ENCODE data around the gene CRTC3.
A peak's percentile ranks its signal among the peaks of the same experiment; 100 is the strongest.

The CRTC3 gene

DNA sequence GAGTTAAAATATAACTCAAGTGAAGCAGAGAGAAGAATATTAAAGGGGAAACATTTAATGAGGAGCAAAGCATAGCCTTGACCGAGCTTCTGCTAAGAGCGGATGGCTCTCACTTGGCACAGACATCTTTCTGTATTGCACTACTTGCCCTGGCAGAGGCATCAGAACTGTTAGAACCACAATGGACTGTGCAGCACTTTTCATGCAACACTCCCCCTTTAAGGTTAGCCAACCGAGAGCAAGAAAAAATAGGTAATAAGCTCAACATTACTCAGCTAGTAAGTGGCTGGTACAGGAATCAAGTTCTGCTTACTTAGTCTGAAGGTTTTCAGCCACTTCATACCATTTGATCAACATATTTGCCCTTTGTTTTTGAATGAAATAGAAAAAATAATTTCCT is 33.7 kb downstream of the CRTC3 start:
- no peak for DNase-seq (ENCODE audit: low spot score)

DNA sequence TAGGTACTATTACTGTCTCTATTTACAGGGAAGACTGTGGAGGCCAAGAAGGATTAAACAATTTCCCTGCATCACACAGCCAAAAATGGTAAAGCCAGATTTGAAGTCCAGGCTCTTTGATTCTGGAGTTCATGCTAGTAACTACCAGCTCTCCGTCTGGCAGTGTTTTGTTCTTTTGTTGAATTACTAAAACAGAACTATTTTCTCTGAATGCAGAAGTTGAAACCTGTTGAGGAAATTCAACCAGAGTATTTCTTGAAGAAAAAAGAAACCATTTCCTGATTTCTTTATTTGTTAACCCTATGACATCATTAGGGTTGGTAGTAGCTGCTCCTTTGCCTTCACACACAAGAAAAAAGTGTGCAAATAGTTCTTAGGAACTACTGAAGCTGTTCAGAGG is 34.3 kb downstream of the CRTC3 start:
- peak; percentile 24 for DNase-seq (ENCODE audit: low spot score)

DNA sequence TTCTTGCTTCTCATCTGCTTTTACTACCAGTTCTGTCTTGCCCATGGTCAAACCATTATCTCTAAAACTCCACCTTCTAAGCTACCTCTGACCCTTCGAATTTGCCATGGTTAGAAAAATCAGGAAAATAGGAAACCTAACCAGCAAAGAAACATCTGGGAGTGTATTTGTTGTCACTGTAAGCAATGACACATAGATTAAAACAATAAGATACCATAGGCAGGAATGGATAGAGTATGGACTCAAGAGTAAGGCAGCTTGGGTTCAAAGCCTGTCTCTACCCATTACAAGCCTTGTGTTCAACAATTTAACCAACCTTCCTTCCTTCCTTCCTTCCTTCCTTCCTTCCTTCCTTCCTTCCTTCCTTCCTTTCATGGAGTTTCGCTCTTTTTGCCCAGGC is 34.9 kb downstream of the CRTC3 start:
- DNase-seq (ENCODE audit: low spot score): no peak

DNA sequence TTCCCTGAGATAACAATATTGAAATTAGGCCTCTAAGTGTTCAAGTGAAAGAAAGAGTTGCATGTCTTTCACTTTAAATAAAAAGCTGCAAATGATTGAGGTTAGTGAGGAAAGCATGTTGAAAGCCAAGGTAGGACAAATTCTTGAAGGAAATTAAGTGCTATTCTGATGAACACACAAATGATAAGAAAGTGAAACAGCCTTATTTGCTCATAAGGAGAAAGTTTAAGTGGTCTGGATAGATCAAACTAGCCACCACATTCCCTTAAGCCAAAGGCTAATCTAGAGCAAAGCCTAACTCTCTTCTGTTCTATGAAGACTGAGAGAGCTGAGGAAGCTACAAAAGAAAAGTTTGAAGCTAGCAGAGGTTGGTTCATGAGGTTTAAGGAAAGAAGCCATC is 36.1 kb downstream of the CRTC3 start:
- DNase-seq (ENCODE audit: low spot score): no peak

DNA sequence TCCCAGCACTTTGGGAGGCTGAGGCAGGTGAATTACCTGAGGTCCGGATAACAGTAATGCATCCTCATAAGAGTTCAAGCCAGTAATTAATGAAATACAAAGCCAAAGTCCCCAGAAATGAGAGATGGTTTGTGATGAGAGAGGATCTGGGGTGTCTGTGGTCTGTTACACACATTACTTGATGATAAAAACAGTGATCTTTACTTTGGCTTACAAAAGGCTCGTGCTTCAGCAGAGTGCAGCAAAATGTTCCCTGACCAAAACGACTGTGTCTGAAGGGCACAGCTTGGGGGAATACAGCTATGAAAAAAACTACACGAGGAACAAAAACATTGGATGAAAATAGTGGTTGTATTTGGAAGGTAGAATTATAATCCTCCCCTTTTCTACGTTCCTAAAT is 40.9 kb downstream of the CRTC3 start:
- no peak for DNase-seq (ENCODE audit: low spot score)

DNA sequence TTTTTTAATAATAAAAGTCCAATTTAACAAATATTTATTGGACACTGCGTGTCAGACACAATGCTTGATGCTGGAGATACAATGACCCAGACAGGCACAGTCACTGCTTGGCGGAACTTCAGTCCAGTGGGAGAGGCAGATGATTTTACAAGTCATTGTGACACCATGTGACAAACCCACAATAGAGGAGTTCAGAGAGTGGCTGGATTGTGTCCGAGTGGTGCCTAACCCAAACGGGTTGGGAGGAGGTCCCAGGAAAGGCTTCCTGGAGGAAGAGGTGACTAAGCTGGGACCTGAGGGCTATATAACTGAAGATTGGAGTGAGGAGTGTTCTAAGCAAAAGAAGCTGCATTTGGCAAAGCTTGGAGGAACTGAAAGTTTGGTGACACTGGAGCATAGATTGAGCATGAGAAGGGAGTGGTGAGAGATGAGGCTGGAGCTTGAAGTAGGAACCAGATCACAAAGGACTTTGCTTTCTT is 41.4 kb downstream of the CRTC3 start:
- no peak for DNase-seq (ENCODE audit: low spot score)

DNA sequence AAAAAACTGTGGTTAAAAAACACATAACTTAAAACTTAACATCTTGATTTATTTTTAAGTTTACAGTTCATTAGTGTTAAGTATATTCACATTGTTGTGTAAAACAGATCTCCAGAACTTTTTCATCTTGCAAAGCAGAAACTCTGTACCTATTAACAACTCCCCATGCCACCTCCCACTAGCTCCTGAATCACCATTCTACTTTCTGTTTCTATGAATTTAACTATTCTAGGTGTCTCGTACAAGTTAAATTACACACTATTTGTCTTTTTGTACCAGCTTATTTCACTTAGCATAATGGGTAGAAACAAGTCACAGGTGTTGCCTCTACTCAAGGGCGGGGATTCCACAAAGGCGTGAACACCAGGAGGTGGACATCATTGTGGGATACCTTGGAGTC is 43.2 kb downstream of the CRTC3 start:
- no peak for DNase-seq (ENCODE audit: low spot score)

DNA sequence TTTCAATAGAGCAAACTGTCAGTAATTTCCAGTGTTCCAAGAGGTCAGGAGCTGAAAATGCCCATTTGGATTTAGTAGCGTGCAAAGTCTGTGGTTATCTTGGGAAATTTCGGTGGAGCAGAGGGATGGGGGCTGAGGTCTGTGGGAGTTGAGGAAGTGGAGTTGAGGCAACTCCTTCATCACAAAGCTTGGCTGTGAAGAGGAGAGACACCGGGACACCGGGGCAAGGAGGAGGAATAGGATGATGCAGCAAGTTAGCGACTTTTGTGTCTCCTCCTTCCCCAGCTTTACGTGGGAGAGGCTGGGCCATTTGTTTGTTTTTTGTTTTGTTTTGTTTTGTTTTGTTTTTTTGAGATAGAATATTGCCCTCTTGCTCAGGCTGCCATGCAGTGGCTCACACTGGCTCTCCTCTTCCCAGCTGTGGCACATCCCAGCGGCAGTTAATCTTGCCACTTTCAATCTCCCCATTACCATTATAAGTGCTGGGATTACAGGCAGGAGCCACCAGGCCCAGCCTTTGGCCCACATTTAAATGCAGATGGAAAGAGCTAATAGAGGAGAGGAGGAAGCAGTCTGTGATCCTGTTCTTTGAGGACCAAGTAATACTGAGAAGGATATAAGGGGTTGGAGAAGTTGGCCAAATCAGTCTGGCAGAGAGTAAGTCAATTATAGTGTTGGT is 47.1 kb downstream of the CRTC3 start:
- no peak for DNase-seq (ENCODE audit: low spot score)

DNA sequence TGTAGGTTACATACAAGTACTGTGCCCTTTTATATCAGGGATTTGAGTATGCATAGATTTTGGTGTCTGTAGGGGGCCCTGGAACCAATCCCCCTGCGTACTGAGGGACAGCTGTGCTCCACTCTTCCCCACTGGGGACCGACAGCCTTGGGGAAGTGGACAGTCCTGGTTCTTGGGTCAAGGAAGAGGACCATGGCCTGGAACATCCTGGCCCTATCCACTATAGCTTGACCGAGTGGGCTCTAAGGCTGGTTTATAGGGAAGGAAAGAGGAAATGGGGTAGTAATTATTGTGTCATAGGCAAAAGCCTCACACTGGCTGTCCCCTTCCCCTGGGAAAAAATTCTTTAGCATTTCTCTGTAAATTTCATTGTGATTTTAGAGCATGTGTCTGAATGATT is 49.5 kb downstream of the CRTC3 start:
- DNase-seq (ENCODE audit: low spot score): no peak

DNA sequence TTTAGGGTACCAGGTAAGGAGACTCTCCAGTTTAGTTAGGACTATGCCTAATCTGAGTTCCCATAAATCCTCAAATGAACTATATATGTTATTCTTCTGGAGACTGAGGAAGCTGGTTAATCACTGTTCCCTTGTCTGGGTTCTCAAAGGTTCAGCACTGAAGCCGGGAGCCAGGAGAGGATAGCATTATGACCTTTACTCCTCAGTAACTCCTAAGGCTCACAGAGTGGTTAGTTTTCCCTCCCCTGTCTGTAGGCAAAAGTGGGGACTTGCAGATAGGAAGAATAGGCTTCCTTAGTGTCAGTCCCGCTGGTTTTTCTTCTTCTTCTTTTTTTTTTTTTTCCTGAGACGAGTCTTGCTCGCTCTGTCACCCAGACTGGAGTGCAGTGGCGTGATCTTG is 50.4 kb downstream of the CRTC3 start:
- no peak for DNase-seq (ENCODE audit: low spot score)

DNA sequence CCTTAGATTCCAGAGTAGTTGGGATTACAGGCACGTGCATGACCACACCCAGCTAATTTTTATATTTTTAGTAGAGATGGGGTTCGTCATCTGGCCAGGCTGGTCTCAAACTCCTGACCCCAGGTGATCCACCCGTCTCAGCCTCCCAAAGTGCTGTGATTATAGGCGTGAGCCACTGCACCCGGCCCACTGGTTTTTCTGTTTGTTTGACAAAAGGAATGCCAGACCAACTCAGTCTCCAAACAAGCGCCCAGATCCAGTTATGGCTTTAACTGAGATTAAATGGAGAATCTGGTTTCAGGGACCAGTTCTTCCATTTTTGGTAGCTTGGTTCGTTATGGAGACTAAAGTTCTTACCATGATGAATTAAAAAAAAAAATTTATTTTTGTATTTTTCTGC is 50.8 kb downstream of the CRTC3 start:
- no peak for DNase-seq (ENCODE audit: low spot score)

DNA sequence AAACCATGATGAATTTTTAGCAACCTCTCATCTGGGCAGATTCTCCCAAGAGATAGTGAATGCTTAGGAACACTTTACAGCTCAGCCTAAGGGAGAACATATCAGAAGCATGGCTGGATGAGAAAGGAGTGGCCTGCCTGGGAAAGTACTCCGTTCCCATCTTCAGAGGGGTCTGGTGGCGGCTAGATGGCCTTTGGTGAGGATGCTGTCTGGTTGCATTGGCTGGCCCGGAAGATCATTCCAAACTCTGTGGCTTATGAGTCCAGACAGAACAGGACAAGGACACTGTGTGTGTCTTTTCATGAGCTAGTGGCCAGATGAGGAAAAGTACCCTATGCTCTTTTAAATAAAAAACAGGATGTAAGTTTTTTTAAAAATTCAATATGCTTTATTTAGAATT is 51.2 kb downstream of the CRTC3 start:
- DNase-seq (ENCODE audit: low spot score): no peak

DNA sequence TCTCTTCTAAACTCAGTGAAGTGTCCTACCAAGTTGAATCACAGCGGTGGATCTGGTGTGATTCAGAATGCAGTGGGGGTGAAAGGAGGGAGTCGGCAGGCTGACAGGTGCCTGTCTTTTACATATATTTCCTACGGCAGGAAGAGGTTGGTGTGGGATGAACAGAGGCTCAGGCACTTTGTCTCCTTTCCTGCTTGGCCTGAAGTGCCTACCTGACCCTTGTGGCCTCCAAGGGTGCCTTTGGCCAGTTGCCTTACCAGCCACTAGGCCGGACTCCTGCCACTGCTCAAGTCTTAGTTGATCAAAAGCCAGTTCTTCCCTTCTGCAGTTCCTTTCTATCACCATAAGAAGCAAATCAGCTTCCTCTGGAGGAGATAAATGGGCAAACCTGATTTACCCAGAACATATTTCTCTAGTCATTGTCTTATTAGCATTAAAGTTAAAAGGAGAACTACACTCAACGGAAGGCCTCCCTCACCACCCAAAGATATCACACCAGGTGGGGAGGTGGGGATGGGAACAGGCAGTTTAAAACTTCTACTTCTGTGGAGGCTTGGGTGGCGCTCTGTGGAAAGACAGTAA is 52.1 kb downstream of the CRTC3 start:
- no peak for DNase-seq (ENCODE audit: low spot score)

DNA sequence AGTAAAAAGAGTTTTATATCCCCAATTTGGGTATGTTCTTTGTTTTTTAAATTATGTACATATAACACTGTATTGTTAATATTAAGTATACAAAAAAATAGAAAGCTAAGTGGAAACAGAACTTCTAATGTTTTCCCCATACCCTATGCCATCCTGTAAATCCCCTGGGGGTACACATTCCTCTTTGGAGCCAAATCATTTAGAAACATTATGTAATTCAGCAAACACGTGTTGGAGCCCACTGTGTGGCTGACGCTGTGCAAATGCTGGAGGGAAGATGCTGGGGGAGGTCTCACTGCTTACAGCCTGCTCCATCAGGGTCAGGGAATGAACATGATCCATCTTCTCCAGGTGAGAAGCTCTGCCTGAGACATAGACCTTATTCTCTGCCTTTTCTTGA is 52.8 kb downstream of the CRTC3 start:
- DNase-seq (ENCODE audit: low spot score): no peak

DNA sequence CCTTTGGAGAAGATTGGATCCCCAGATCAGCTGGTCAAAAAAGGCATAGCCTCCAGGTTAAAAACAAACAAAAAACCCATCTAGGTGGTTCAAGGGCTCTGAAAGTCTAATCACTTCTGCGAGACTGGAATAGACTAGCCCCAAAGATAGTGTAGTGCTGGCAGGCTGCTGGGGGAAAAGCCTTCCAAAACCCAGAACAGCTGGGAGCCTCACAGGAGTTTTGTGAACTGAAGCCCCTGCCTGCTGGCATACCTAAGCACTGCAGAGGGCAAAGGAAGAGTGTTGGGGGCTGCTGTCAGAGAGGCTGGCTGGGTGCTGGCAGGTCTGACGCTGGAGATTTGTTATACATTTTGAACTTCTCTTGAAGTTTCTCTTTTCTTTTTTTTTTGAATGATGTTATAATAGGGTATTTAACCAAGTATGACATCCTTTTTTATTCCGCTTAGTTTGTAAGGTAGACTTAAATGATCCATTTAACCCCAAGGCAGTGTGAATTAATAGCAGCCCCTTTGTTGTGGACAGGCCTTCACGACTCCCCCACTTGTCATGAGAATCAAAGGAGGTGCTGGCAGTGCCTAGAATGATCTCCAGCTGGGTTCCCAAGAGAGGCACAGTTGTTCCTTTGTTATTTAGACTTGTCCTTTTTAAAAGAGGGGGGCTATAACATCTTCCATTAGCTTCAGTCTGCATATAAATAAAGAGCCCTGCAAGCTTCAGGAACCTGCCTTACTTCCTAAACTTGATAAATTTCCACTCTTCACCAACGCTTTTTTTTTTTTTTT is 53.9 kb downstream of the CRTC3 start:
- DNase-seq (ENCODE audit: low spot score): no peak

DNA sequence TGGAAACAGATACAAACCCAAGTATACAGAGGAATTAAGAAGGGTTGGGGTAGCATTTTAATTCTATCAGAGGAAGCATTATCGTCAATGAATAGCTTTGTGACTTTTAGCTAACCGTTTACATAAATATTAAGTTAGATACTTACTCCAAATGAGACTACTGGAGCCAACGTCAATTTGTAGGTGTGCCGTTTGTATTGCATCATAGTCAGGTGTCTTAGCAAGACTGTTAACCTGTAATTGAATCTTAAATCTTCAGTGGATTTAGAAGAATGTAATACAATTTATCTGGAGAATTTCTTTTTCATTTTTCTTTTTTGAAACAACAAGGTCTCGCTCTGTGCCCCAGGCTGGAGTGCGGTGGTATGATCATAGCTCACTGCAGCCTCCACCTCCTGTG is 55.1 kb downstream of the CRTC3 start:
- DNase-seq (ENCODE audit: low spot score): no peak

DNA sequence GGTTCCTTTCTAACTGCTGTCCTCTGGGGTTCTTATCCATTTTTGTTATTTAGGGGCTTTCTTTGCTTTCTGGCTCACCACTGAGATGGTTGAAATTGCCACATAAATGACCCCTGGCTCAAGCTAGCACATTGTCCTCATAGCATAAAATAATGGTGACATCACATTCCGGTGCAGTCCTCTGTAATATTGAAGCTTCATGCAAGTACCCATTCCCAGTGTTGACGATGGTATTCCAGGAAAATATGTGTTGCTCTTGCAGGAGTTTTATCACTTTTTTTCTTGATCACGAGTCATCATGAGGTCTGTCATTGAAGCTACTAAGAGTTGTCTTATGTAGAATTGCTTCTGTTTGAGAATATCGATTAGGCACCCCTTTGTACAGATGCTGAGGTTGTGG is 56.1 kb downstream of the CRTC3 start:
- DNase-seq (ENCODE audit: low spot score): no peak

DNA sequence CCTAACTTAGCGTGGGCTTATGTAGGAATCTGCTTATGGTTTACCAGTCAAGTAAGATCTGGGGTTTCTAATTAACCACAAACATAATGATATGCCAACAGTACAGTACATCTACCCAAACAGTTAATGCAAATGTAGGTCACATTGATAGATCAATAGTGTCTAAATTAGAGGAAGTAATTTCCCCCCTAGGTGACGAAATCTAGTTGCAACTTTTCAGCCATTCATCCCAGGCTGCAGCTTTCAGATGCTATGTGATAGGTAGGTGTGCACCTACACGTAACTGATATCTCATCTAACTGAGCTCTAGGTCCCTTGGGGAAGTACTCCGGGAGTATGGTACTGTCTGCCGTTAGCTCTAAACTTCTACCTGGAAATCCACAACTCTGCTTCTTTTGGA is 57.2 kb downstream of the CRTC3 start:
- no peak for DNase-seq (ENCODE audit: low spot score)

DNA sequence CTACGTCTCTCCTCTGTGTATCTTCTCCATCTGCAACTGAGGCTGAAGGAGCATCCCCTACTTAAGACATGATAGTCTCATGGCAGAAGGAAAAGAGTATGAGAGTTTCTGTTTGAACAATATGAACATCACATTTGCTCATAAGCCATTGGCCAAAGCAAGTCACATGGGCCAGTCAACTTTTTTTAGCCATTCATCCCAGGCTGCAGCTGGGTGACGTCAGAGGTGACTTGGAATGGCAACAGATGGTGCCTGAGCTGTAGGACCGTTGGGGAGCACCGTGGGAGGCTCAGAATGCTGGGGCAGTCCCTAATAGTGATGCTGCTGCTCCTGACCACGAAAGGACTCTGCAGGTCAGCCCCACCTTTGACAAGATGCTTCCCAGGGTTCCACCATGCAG is 58.7 kb downstream of the CRTC3 start:
- no peak for DNase-seq (ENCODE audit: low spot score)

DNA sequence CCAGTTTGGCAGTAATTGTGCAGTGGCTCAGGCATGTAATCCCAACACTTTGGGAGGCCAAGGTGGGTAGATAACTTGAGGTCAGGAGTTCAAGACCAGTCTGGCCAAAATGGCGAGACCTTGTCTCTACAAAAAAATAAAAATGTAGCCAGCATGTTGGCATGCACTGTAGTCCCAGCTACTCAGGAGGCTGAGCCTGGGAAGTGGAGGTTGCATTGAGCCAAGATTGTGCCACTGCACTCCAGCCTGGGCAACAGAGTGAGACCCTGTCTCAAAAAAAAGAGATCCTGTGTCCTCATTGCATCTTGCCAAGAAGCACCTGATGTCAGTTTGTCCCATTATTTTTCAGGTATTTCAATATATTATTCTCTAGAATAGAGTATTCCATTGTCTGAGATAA is 61.8 kb downstream of the CRTC3 start:
- no peak for DNase-seq (ENCODE audit: low spot score)

DNA sequence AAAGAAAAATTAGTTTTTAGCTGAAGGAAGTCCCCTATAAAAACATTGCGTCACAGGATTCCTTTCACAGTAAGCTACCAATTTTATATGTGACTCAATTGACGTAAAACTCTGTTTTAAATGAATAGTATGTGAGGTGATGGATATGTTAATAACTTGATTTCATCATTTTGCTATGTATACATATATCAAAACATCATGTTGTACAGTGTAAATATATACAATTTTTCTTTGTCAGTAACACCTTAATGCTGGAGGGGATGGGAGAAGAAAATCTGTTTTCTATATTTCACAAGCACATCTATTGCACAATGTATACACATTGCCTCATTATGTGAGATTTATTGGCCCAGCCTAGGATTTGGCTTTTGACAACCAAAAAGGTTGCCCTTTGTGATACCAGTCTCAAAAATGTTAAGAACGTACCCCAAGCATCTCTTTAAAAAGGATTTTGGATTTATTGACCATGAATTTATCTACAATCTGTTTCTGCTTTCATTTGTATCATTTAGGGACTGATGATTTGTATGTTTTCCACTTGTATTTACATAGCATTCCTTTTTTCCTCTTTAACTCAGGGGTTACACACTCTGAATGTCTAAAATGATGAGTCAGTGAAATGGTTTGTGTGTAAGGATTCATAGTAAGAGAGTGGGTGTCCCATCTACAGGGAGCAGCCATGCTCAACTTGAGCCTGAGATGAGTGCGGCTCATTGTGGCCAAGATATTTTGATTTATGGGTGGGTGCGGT is 62.6 kb downstream of the CRTC3 start:
- no peak for DNase-seq (ENCODE audit: low spot score)

DNA sequence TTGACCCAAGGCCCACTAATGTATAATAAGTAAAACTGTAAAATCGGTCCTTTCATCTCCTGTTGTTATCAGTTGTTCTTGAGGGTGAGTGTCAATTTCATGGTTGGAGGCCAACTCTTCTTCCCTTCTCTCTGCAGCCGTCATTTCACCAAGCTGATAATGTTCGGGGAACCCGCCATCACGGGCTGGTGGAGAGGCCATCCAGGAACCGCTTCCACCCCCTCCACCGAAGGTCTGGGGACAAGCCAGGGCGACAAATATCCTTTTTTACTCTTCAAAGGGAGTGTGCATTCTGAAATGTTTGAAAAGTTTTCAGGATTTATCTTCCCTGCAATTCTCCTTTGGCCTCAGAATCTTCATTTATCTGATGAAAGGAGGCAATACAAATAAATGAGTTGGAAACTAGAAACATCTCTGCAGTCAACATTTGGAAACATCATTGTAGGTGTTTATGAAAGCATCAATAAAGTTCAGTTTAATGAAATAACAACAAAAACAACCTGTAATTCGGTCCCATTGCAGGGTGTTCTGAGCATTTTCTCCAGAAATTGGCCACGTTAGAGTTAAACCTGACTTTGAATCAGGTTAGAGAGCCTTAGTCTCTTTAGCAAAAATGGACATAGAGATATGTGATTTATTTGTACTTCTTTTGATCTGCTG is 63.9 kb downstream of the CRTC3 start:
- no peak for DNase-seq (ENCODE audit: low spot score)

All from CD4-positive, alpha-beta T cell treated with Interleukin-6 at 100 ng/mL for 8 hours (primary cell).